SK-N-SH treated with all-trans-retinoic acid at 6 μM for 48 hours (cell line): Measurements from ENCODE around the gene ST14.

Experiments
- ARNTL ChIP-seq: fragments of 450-650 bp; formaldehyde crosslinking; IDR thresholded peaks from 2 replicates; pipeline ENCODE4 v1.5.0; 2020; ENCODE audit warnings: low read depth, mild to moderate bottlenecking, moderate library complexity, borderline replicate concordance
- ESRRG ChIP-seq: fragments of 250-450 bp; sonication (Bioruptor Pico); IDR thresholded peaks from 2 replicates; pipeline ENCODE4 v1.6.1; 2021; ENCODE audit warnings: mild to moderate bottlenecking
- PPARA ChIP-seq: fragments of 250-450 bp; sonication (Bioruptor Pico); IDR thresholded peaks from 2 replicates; pipeline ENCODE4 v1.5.0; 2020; ENCODE audit warnings: mild to moderate bottlenecking, borderline replicate concordance
- RARB ChIP-seq: fragments of 250-450 bp; sonication (Bioruptor Pico); IDR thresholded peaks from 2 replicates; pipeline ENCODE4 v1.8.0; 2021; ENCODE audit warnings: mild to moderate bottlenecking, moderate library complexity
- TOX ChIP-seq: fragments of 250-450 bp; sonication (Bioruptor Pico); IDR thresholded peaks from 2 replicates; pipeline ENCODE4 v1.8.0; 2021; ENCODE audit warnings: mild to moderate bottlenecking, moderate library complexity, borderline replicate concordance
- ZFP3 ChIP-seq: fragments of 250-450 bp; sonication (Bioruptor Pico); IDR thresholded peaks from 2 replicates; pipeline ENCODE4 v1.5.0; 2020; ENCODE audit warnings: mild to moderate bottlenecking, moderate library complexity
- ZFP30 ChIP-seq: fragments of 450-650 bp; formaldehyde crosslinking; IDR thresholded peaks from 2 replicates; pipeline ENCODE4 v1.5.0; 2022; ENCODE audit warnings: mild to moderate bottlenecking, moderate library complexity
- ZNF565 ChIP-seq: fragments of 450-650 bp; formaldehyde crosslinking; conservative IDR thresholded peaks from 2 replicates; pipeline ENCODE4 v1.5.0; 2020; ENCODE audit warnings: low read depth, mild to moderate bottlenecking, moderate library complexity
- TF ChIP-seq, protein P1 (sequence below): fragments of 250-450 bp; sonication (Bioruptor Pico); IDR thresholded peaks from 2 replicates; pipeline ENCODE4 v1.8.0; 2020; ENCODE audit warnings: mild to moderate bottlenecking, moderate library complexity, borderline replicate concordance
- TF ChIP-seq, protein P2 (sequence below): fragments of 250-450 bp; sonication (Bioruptor Pico); IDR thresholded peaks from 2 replicates; pipeline ENCODE4 v1.5.1; 2020; ENCODE audit warnings: low read depth, mild to moderate bottlenecking, moderate library complexity

DNA sequence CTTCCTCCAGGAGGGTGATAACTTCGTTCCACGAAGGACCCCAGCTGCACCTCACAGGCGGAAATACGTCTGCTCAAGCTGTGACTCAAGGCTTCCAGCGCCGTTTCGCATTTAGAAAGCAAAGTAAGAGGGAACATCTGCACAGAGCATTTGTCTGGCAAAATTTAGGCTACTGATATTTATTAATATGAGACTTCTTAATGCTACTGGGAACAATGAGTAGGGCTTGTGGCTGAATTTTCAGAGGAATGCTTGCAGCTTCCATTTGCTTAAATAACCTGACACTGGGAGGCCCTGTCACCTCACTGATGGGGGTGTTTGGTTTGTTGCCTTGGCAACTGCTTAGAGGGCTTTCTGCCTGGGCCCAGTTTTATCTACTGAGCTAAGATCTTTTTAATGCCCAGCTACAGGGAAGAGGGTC is 14.7 kb upstream of the ST14 start:
- TF ChIP-seq PPARA (no peak), ZFP3 (CRISPR knock-in tag) (no peak), RARB (CRISPR knock-in tag) (no peak), ZNF565 (CRISPR knock-in tag) (no peak), ZFP30 (CRISPR knock-in tag) (no peak), ARNTL (no peak), TOX (no peak), ESRRG (CRISPR knock-in tag) (no peak)
- TF ChIP-seq, protein P1, sequence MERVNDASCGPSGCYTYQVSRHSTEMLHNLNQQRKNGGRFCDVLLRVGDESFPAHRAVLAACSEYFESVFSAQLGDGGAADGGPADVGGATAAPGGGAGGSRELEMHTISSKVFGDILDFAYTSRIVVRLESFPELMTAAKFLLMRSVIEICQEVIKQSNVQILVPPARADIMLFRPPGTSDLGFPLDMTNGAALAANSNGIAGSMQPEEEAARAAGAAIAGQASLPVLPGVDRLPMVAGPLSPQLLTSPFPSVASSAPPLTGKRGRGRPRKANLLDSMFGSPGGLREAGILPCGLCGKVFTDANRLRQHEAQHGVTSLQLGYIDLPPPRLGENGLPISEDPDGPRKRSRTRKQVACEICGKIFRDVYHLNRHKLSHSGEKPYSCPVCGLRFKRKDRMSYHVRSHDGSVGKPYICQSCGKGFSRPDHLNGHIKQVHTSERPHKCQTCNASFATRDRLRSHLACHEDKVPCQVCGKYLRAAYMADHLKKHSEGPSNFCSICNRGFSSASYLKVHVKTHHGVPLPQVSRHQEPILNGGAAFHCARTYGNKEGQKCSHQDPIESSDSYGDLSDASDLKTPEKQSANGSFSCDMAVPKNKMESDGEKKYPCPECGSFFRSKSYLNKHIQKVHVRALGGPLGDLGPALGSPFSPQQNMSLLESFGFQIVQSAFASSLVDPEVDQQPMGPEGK (CRISPR knock-in tag), result no peak
- TF ChIP-seq, protein P2, sequence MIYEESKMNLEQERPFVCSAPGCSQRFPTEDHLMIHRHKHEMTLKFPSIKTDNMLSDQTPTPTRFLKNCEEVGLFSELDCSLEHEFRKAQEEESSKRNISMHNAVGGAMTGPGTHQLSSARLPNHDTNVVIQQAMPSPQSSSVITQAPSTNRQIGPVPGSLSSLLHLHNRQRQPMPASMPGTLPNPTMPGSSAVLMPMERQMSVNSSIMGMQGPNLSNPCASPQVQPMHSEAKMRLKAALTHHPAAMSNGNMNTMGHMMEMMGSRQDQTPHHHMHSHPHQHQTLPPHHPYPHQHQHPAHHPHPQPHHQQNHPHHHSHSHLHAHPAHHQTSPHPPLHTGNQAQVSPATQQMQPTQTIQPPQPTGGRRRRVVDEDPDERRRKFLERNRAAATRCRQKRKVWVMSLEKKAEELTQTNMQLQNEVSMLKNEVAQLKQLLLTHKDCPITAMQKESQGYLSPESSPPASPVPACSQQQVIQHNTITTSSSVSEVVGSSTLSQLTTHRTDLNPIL (CRISPR knock-in tag), result no peak
